SU-DHL-6 (cell line): Measurements from ENCODE around the gene ZNF268.

Experiments
- CTCF ChIP-seq: fragments of 200-600 bp; sonication (generic); IDR thresholded peaks from one replicate; pipeline ENCODE4 v1.5.1; 2017; ENCODE audit warnings: antibody characterized with exemption, mild to moderate bottlenecking, low read length, moderate library complexity; ENCODE audit not compliant: insufficient read depth, poor library complexity, severe bottlenecking
- EZH2phosphoT487 ChIP-seq: fragments of 200-600 bp; sonication (generic), shearing (Covaris generic); conservative IDR thresholded peaks from 2 replicates; pipeline ENCODE4 v1.6.1; 2018; ENCODE audit warnings: mild to moderate bottlenecking, antibody characterized with exemption, low read length, moderate library complexity, mixed read lengths

GRCh38 chr12:133215724-133216123, 34.4 kb downstream of the ZNF268 start:
- TF ChIP-seq CTCF = no peak
- no peak for TF ChIP-seq EZH2phosphoT487
